Femur (tissue), 1 donor: ENCODE results near the gene RAB8B.
"Not testable (repeated sequence)": the region's sequence is repeated elsewhere in the genome, so short reads cannot be mapped to it uniquely, and the experiment has no call there.

Experiments
- DNase-seq: peaks from one replicate; pipeline ENCODE4 v3.0.0-alpha.2; 2017

The RAB8B gene

GRCh38 chr15:63186065-63186464 is 3.3 kb upstream of the RAB8B start:
- no peak for DNase-seq

DNA sequence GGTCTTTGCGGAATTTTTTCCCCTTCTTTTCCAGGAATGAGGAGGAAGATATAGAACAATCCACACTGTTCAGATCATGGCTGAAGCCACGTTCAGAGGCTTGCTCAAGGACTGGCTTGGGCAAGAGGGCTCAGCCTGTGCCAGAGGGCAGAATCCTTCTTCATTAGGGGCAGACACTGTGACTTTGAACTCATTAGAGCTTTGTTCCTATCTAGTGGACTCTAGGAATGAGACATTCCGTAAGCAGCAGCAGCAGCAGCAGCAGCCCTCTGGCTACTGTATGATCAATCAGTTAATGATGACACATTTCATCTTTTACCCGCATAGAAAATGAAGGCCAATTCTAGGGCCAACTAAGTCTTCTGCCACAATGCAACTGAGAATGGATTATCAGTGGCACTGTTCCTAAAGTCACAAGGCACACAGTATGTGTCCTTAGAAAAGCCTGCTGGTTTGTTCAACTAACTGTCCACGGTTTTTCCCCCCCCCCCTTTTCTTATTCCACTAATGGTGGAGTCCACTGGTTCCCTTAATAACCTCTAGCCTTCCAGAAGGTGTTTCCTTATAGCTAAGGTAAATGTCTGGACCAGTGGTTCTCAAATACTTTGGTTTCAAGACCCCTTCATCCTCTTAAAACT is 1.7 kb upstream of the RAB8B start:
- no peak for DNase-seq

DNA sequence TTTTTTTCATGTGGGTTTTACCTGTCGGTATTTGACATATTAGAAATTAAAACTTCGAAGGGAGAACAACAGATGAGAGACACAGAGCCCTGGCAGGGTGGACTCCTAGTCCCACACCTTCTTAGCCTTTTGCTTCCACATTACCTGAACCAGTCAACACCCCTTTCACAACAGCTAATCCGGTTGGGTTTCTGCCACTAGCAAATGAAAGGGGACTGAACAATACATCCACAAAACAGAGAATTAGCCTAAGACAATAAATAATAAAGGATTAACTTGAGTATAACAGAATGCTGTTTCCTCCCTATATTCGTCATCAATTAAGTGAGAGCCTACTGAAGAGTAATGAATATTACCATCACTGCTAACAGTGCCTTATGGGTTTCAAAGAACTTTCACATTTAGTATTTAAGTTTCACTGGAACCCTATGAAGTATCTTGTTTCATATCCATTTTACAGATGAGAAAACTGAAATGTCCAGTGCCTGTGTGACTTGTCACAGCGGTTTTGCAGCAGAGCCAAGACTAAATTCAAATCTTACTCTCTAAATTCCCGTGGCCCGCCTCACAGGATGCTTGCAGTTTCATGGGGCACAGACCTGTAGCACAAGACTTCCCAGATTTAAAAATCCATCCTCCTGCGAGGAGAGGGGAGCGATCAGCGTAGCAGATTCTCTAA is 1.0 kb upstream of the RAB8B start:
- no peak for DNase-seq

GRCh38 chr15:63189941-63190768 is 749 bp downstream of the RAB8B start:
- DNase-seq, result no peak

GRCh38 chr15:63190769-63191649 is 1.6 kb downstream of the RAB8B start:
- DNase-seq, result no peak

DNA sequence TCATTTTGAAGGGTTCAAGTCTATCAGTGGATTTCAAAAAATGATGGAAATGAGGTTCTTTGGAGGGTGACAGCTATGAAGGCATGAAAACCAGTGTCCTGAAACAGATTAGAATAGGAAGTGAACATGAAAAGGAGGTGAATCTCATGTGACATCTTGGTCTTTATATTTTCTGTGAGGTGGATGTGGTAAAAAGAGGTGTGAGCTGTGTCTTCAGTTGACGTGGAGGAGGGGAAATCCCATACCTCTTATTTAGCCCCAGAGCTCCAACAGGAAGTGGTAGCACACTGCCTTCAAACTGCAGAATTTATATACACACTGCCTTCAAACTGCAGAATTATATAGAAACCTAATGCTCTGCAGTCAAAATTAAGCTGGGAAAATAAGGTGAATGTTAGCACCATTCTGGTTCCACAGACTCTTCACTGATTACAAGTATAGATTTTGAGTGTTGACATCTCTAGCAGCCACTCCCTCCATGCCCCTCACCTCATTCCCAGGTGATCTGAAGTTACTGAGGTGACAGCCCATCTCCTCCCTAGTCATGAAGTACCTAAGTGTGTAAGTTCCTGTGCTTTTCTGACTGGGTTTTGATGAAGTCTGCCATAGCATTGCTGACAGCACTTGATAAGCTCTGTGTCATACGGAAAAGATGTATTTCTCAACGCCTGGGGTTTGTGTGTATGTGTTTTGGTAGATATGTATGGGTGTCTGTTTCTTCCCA is 2.7 kb downstream of the RAB8B start:
- DNase-seq, result no peak

- no peak for DNase-seq
Observed at GRCh38 chr15:63192619-63193206, 3.3 kb downstream of the RAB8B start.

DNA sequence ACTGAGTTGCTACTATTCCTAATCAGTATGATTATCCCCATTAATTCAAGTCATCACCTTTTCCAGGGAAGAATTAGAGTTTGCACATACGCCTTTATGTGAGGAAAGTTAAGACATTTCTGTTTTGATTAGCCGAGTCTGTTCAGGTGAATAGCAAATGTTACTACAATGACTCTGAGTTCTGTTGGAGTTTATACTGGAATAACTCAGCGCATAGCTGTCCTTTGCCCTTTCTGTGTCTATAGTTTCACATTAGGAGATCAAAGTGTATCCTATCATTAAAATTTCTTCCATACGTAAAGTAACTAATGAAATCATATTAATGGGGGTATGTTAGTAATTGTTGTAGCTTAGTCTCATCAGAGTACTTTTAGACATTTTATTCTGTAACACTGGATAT is 4.9 kb downstream of the RAB8B start:
- DNase-seq, result no peak

GRCh38 chr15:63194880-63195568 is 5.6 kb downstream of the RAB8B start:
- no peak for DNase-seq

GRCh38 chr15:63195569-63196015 is 6.2 kb downstream of the RAB8B start:
- no peak for DNase-seq

DNA sequence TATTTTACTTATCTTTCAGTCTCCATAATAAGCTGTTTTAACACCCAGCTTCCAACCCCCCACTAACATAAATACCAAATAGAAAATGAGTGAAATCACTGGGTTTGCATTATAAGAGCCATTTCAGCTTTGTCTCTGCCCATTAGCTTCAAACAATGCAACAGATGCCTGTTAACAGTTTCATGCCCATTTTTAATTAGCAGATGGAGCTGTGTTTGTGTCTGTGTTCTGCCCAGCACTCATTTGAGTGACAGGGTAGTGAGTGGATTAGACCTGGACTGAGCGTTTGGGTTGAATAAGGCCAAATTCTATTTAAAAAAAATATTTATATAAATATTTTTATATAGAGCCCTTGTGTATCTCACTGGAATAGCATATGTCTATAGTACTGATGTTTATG is 7.4 kb downstream of the RAB8B start:
- DNase-seq, result no peak

DNA sequence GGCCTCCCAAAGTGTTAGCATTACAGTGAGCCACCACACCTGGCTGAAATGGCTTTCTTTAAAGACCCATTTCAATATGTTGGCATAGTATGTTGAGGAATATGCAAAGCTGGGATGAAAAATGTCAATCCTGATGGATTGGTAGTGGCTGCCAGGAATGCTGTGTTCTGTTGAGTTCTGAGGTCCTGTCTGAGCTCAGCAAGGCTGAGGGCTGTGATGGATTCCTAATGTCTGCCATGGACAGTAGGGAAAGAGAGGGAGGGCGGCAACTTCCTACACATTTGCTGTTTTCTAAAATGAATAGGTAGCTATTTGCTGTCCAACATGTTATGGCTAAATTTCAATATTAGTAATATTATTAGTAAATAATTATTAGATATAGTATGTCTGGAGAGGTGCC is 8.2 kb downstream of the RAB8B start:
- no peak for DNase-seq

- no peak for DNase-seq
Observed at GRCh38 chr15:63198371-63199250, 9.2 kb downstream of the RAB8B start.

DNA sequence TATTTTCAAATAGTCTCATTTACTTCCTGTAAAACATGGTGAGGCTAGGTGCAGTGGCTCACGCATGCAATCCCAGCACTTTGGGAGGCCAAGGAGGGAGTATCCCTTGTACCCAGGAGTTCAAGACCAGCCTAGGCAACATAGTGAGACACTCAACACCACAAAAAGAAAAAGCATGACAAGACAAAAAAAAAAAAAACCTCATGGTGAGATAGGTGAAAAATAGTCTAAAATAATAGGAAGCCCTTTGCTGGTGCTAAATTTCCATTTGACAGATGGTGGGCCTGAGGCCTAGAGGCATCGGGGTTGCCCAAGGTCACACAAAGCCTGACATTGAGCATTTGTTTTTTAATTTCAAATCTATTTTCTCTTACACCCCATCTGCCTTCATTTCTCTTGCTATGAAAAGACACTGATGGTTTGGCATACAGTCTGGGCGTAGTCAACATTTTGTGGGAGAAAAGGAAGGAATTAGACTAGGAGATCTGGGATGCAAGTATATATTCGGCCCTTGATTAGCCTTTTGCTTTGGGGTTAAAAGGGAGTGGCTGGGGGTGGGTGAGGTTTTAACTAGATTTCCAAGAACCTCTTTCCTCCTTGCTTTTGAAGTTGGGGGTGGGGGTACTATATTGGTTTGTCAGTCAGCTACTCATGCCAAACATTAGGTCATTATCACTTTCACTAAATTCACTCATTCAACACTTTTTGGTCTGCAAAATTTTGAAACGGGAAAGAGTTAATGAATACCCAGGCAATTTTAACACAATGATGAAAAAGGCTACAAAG is 11.3 kb downstream of the RAB8B start:
- DNase-seq, result no peak

- no peak for DNase-seq
Observed at GRCh38 chr15:63202861-63203260, 13.5 kb downstream of the RAB8B start.

- no peak for DNase-seq
Observed at GRCh38 chr15:63203451-63204090, 14.2 kb downstream of the RAB8B start.

- no peak for DNase-seq
Observed at GRCh38 chr15:63206079-63206478, 16.7 kb downstream of the RAB8B start.

GRCh38 chr15:63208824-63209223 is 19.4 kb downstream of the RAB8B start:
- DNase-seq, result not testable (repeated sequence)
